Stimulated activated CD8-positive, alpha-beta memory T cell treated with anti-CD3 and anti-CD28 coated beads, Interleukin-15, amount 100 ng/mL, for 1 hour (primary cell): ENCODE results near the gene SERPINB10.

Experiments
- DNase-seq: peaks from one replicate; pipeline ENCODE4 v3.0.0-alpha.2; 2020; ENCODE audit warnings: low read depth

The SERPINB10 gene

DNA sequence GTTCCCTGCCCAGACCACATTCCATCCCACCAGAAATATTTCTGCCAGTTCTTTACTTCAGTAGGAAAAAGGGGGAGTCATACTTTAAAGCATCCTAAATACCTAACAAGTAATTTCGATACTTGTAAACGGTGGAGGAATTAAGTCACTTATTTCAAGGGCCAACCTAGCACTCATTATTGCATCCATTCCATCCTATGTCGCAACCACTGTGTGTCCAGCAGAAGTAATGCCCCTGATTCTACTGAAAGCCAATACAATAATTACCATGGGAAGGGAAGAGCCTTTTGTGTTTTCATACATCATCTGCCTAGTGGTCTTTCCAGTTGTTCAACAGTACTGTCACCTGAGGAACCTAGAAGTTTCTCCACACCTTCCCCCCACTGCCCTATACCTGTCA is 74.6 kb downstream of the SERPINB10 start:
- DNase-seq: no peak
